ENCODE measurements around the gene KAZN. TPM values are rescaled to one million over a fixed set of nuclear protein-coding genes. Genes with fewer than 3 reads are reported as not detected.

The KAZN gene
- total RNA-seq, 1 donor from 2014 or later, result 21.2 TPM

DNA sequence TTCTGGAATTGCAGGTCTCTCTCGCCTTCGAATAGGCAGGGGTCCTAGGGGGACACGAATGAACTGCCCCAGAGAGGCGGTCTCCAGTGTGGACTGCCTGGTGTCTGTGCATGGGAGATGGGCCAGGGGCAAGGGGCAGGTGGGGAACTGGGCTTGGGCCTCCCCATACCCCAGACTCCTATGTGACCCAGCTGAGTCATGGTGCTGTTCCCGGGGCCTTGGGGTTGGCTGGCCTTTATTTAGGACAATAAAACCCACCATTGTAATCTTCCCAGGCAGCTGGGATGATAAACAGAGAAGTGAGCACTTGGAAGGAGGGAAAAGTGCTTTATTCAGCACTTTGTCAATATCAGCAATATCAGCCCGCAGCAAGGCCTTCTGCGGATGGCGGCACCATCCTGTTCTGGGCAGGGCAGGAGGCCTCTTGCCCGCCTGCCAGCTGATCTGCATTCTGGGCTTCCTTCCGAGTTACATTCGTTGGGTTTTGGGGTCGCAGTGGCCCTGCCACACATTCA, 346.0 kb downstream of the KAZN start:
- peak overlapping the region; percentile 88 for H3K27ac ChIP-seq
- DNase-seq (no peak), ATAC-seq (no peak)
- H3K4me1 ChIP-seq, result peaks cover 61% of the 10 kb centered on the region
- intact Hi-C loops (cut with DNase I), result no loop called here
- H3K27me3 ChIP-seq (ENCODE audit: low read depth), result no peaks in the 10 kb centered on the region
- no peak overlapping the region for H3K4me3 ChIP-seq
- no peaks in the 10 kb centered on the region for H3K36me3 ChIP-seq
- TF ChIP-seq CTCF (IDR thresholded peaks at IDR 0.05), result no peak
- H3K9me3 ChIP-seq, result no peaks in the 10 kb centered on the region

DNA sequence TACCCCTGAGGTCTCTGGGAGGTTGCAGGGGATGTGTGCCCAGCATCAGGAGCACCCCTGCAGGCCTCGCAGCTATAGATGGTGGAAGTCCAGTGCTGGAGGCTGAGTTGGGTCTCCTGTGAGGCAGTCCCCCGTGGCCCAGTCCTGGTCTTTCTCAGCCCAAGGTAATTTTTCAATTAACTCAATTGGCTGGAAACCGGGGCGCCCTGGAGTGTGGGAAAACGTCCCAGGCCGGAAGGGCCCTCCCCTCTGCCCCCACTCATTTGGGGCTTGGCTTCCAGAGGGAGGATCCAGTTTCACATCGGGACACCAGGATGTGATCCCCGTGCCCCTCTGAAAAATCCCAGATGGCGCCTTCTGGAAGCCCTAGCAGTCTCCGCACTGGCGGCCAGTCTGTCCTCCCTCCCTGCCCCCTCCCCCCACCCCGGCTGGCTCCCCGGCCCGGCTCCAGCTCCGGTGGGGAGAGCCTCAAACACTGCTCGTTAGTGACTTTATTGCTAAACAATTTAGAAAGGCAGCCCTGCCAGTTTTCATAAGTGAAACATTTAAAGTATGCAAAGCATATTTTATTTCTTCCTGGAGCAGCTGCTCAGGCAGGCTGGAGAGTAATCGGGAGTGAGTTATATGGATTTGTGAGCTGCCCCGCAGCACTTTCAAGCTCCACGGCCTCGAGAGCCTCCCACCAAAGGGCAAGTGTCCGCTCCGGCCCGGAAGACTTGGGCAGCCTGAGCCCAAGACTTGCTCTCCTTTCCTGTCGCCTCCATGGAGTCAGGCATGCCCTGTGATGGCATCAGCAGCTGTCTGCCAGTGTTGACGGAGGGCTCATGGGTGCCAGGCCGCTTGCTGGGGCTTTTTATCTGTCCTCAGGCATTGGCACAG, 346.9 kb downstream of the KAZN start:
- intact Hi-C loops (cut with DNase I), result no loop called here
- Histone ChIP-seq H3K9me3 (no peaks in the 10 kb centered on the region), H3K4me3 (peak overlapping the region; percentile 37), H3K27me3 (ENCODE audit: low read depth) (no peaks in the 10 kb centered on the region), H3K4me1 (peaks cover 53% of the 10 kb centered on the region), H3K36me3 (no peaks in the 10 kb centered on the region), H3K27ac (peak overlapping the region; percentile 88)
- ATAC-seq (peak; percentile 74 to 78), DNase-seq (no peak)
- TF ChIP-seq CTCF (IDR thresholded peaks at IDR 0.05), result no peak

GRCh38 chr1:14946011-14946359, 347.5 kb downstream of the KAZN start:
- Histone ChIP-seq H3K36me3 (no peaks in the 10 kb centered on the region), H3K27ac (peak overlapping the region; percentile 88), H3K27me3 (ENCODE audit: low read depth) (no peaks in the 10 kb centered on the region), H3K4me3 (peak overlapping the region; percentile 37), H3K9me3 (no peaks in the 10 kb centered on the region), H3K4me1 (peaks cover 47% of the 10 kb centered on the region)
- DNase-seq, result no peak
- no peak for TF ChIP-seq CTCF (IDR thresholded peaks at IDR 0.05)
- ATAC-seq, result peak in 1 of 2 donors; percentile 17
- intact Hi-C loops (cut with DNase I), result no loop called here

- ATAC-seq, result peak in 1 of 2 donors; percentile 50
- Histone ChIP-seq H3K9me3 (no peaks in the 10 kb centered on the region), H3K4me1 (peaks cover 47% of the 10 kb centered on the region)
Observed at GRCh38 chr1:14946684-14947238, 348.3 kb downstream of the KAZN start.

GRCh38 chr1:14947421-14947820, 348.9 kb downstream of the KAZN start:
- no peaks in the 10 kb centered on the region for H3K27me3 ChIP-seq (ENCODE audit: low read depth)
- no peaks in the 10 kb centered on the region for H3K36me3 ChIP-seq
- TF ChIP-seq CTCF (IDR thresholded peaks at IDR 0.05), result no peak
- ATAC-seq, result no peak
- no peaks in the 10 kb centered on the region for H3K9me3 ChIP-seq
- DNase-seq, result no peak
- intact Hi-C loops (cut with DNase I), result no loop called here
- peak overlapping the region; percentile 37 for H3K4me3 ChIP-seq
- peak overlapping the region; percentile 88 for H3K27ac ChIP-seq
- peaks cover 49% of the 10 kb centered on the region for H3K4me1 ChIP-seq

More at GRCh38 chr1:14946684-14947238, 348.3 kb downstream of the KAZN start:
- no peaks in the 10 kb centered on the region for H3K27me3 ChIP-seq (ENCODE audit: low read depth)
- intact Hi-C loops (cut with DNase I), result no loop called here
- TF ChIP-seq CTCF (IDR thresholded peaks at IDR 0.05), result no peak
- peak overlapping the region; percentile 88 for H3K27ac ChIP-seq
- DNase-seq, result no peak
- peak overlapping the region; percentile 37 for H3K4me3 ChIP-seq
- H3K36me3 ChIP-seq, result no peaks in the 10 kb centered on the region
